ENCODE results near the gene GUCA2A.

Gene GUCA2A

GRCh38 chr1:42186152-42186551, 21.6 kb upstream of the GUCA2A start:
- DNase-seq (ENCODE audit: low spot score), result no peak
- in situ Hi-C loops (cut with MboI; ENCODE audit: low sequenced_read_pairs, unreplicated experiment), result loop anchor here (10.0 kb wide), 1 partner anchor 129 kb away; no protein-coding TSS in a partner anchor

GRCh38 chr1:42184616-42185015, 20.1 kb upstream of the GUCA2A start:
- in situ Hi-C loops (cut with MboI; ENCODE audit: low sequenced_read_pairs, unreplicated experiment), result loop anchor here (10.0 kb wide), 1 partner anchor 130 kb away; no protein-coding TSS in a partner anchor
- DNase-seq (ENCODE audit: low spot score), result no peak
- TF ChIP-seq CTCF (IDR thresholded peaks at IDR 0.05; ENCODE audit: borderline replicate concordance, control extremely low read depth, extremely low read depth, insufficient read depth, missing control alignments), result no peak

More at GRCh38 chr1:42186152-42186551, 21.6 kb upstream of the GUCA2A start:
- no peak for TF ChIP-seq CTCF (IDR thresholded peaks at IDR 0.05; ENCODE audit: borderline replicate concordance, control extremely low read depth, extremely low read depth, insufficient read depth, missing control alignments)

GRCh38 chr1:42183957-42184268, 19.4 kb upstream of the GUCA2A start:
- DNase-seq (ENCODE audit: low spot score), result no peak
- in situ Hi-C loops (cut with MboI; ENCODE audit: low sequenced_read_pairs, unreplicated experiment), result loop anchor here (10.0 kb wide), 1 partner anchor 131 kb away; no protein-coding TSS in a partner anchor
- no peak for TF ChIP-seq CTCF (IDR thresholded peaks at IDR 0.05; ENCODE audit: borderline replicate concordance, control extremely low read depth, extremely low read depth, insufficient read depth, missing control alignments)

GRCh38 chr1:42183210-42183956, 18.8 kb upstream of the GUCA2A start:
- in situ Hi-C loops (cut with MboI; ENCODE audit: low sequenced_read_pairs, unreplicated experiment), result loop anchor here (10.0 kb wide), 1 partner anchor 131 kb away; no protein-coding TSS in a partner anchor
- TF ChIP-seq CTCF (IDR thresholded peaks at IDR 0.05; ENCODE audit: borderline replicate concordance, control extremely low read depth, extremely low read depth, insufficient read depth, missing control alignments), result no peak
- DNase-seq (ENCODE audit: low spot score), result no peak

GRCh38 chr1:42181687-42182086, 17.1 kb upstream of the GUCA2A start:
- DNase-seq (ENCODE audit: low spot score), result no peak
- no peak for TF ChIP-seq CTCF (IDR thresholded peaks at IDR 0.05; ENCODE audit: borderline replicate concordance, control extremely low read depth, extremely low read depth, insufficient read depth, missing control alignments)
- in situ Hi-C loops (cut with MboI; ENCODE audit: low sequenced_read_pairs, unreplicated experiment), result loop anchor here (10.0 kb wide), 1 partner anchor 133 kb away; no protein-coding TSS in a partner anchor

GRCh38 chr1:42179900-42180329, 15.4 kb upstream of the GUCA2A start:
- no peak for DNase-seq (ENCODE audit: low spot score)

More at GRCh38 chr1:42179900-42180329, 15.4 kb upstream of the GUCA2A start:
- no peak for TF ChIP-seq CTCF (IDR thresholded peaks at IDR 0.05; ENCODE audit: borderline replicate concordance, control extremely low read depth, extremely low read depth, insufficient read depth, missing control alignments)
- in situ Hi-C loops (cut with MboI; ENCODE audit: low sequenced_read_pairs, unreplicated experiment), result loop anchor here (10.0 kb wide), 1 partner anchor 135 kb away; no protein-coding TSS in a partner anchor
